ENCODE results near the gene TSHR.

Gene TSHR

DNA sequence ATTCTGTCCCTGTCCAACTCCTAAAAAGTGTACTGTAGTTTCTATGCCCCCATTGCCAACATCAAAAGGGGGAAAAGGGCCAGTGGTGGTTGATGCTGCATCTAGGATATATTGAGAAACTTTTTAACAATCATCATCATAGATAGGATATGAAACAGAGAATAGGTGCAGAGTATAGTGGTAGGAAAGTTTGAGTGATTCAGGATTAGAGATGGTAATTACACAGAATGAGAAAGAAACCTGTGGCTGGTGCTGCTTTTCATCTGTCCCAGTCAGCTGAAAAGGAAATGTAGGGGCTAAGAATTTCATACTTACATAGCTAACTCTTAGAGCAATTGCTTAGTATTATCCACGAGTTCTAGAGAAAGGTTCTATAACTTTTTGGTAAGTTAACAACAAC is 197.8 kb downstream of the TSHR start:
- Histone ChIP-seq H3K27me3 (ENCODE audit: control insufficient read depth, low read length) (no peaks in the 10 kb centered on the region), H3K4me1 (ENCODE audit: control insufficient read depth, low read length) (peaks cover 12% of the 10 kb centered on the region), H3K36me3 (ENCODE audit: control insufficient read depth, low read length) (no peaks in the 10 kb centered on the region), H4K20me1 (ENCODE audit: control insufficient read depth, insufficient read depth, low read depth, low read length) (no peaks in the 10 kb centered on the region), H3K9me3 (ENCODE audit: control insufficient read depth, insufficient read depth, low read length) (no peaks in the 10 kb centered on the region), H3K79me2 (ENCODE audit: control insufficient read depth, low read length) (no peaks in the 10 kb centered on the region), H3F3A (ENCODE audit: control insufficient read depth, insufficient read depth) (peaks cover 3% of the 10 kb centered on the region; the same call in 1 of the 2 replicates), H3K4me3 (ENCODE audit: low read length) (no peak overlapping the region), H3K4me2 (ENCODE audit: low read length) (no peak overlapping the region), H3K27ac (ENCODE audit: low read depth, low read length) (no peak overlapping the region), H3K9me2 (replicated peaks; ENCODE audit: control insufficient read depth, low read length) (no peaks in the 10 kb centered on the region)
- TF ChIP-seq, protein P1, sequence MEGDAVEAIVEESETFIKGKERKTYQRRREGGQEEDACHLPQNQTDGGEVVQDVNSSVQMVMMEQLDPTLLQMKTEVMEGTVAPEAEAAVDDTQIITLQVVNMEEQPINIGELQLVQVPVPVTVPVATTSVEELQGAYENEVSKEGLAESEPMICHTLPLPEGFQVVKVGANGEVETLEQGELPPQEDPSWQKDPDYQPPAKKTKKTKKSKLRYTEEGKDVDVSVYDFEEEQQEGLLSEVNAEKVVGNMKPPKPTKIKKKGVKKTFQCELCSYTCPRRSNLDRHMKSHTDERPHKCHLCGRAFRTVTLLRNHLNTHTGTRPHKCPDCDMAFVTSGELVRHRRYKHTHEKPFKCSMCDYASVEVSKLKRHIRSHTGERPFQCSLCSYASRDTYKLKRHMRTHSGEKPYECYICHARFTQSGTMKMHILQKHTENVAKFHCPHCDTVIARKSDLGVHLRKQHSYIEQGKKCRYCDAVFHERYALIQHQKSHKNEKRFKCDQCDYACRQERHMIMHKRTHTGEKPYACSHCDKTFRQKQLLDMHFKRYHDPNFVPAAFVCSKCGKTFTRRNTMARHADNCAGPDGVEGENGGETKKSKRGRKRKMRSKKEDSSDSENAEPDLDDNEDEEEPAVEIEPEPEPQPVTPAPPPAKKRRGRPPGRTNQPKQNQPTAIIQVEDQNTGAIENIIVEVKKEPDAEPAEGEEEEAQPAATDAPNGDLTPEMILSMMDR (IDR thresholded peaks at IDR 0.05; ENCODE audit: low read depth, low read length, poor library complexity, severe bottlenecking) = no peak
- no peak for TF ChIP-seq EZH2phosphoT487 (IDR thresholded peaks at IDR 0.05; ENCODE audit: borderline replicate concordance, low read length)

DNA sequence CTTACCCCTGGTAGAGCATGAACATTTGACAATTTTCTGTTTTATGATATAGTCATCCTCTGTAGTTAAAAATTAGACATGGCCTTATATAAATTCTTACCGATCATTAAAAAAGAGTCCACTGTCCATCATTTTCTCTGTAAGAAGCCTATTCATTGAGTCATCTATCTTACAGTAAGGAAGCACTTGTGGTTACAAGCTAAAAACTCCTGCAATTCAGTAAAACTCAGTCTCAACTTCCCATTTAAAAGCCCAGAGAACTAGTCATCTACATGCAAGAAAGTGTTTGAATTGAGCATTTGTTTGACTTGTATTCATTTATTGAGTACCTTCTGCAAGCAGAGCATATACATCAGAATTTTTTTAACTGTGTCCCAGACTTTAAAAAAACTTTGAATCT is 202.0 kb downstream of the TSHR start:
- no peaks in the 10 kb centered on the region for H4K20me1 ChIP-seq (ENCODE audit: control insufficient read depth, insufficient read depth, low read depth, low read length)
- H3K4me3 ChIP-seq (ENCODE audit: low read length) = no peak overlapping the region
- TF ChIP-seq, protein P1 (IDR thresholded peaks at IDR 0.05; ENCODE audit: low read depth, low read length, poor library complexity, severe bottlenecking) = no peak
- TF ChIP-seq EZH2phosphoT487 (IDR thresholded peaks at IDR 0.05; ENCODE audit: borderline replicate concordance, low read length) = no peak
- H3K79me2 ChIP-seq (ENCODE audit: control insufficient read depth, low read length) = no peaks in the 10 kb centered on the region
- H3K9me2 ChIP-seq (replicated peaks; ENCODE audit: control insufficient read depth, low read length) = no peaks in the 10 kb centered on the region
- peaks cover 4% of the 10 kb centered on the region for H3K4me1 ChIP-seq (ENCODE audit: control insufficient read depth, low read length)
- H3K27ac ChIP-seq (ENCODE audit: low read depth, low read length) = no peak overlapping the region
- no peaks in the 10 kb centered on the region for H3F3A ChIP-seq (ENCODE audit: control insufficient read depth, insufficient read depth)
- no peak overlapping the region for H3K4me2 ChIP-seq (ENCODE audit: low read length)
- H3K9me3 ChIP-seq (ENCODE audit: control insufficient read depth, insufficient read depth, low read length) = no peaks in the 10 kb centered on the region
- H3K36me3 ChIP-seq (ENCODE audit: control insufficient read depth, low read length) = no peaks in the 10 kb centered on the region
- H3K27me3 ChIP-seq (ENCODE audit: control insufficient read depth, low read length) = no peaks in the 10 kb centered on the region

DNA sequence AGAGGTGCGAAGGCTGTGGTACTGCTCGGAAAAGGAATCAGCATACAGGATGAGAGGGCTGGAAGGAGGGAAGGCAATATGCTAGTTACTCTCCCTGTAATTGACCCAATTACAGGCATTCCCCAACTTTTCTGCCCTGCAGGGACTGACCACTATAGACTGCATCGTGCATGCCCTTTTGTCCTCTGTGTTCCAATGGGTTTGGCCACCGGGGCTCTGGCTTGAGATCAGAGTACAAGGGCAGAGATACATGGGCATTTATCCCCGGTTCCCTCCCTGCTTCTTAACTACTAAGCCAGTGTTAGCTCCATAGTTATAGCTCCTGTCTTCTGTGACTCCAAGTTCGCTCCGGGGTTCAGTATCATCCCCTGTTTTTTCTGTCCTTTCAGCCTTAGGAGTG is 205.7 kb downstream of the TSHR start:
- H3K9me2 ChIP-seq (replicated peaks; ENCODE audit: control insufficient read depth, low read length) = no peaks in the 10 kb centered on the region
- no peaks in the 10 kb centered on the region for H3K36me3 ChIP-seq (ENCODE audit: control insufficient read depth, low read length)
- no peaks in the 10 kb centered on the region for H3K9me3 ChIP-seq (ENCODE audit: control insufficient read depth, insufficient read depth, low read length)
- no peak overlapping the region for H3K4me3 ChIP-seq (ENCODE audit: low read length)
- H3K79me2 ChIP-seq (ENCODE audit: control insufficient read depth, low read length) = no peaks in the 10 kb centered on the region
- no peak overlapping the region for H3K27ac ChIP-seq (ENCODE audit: low read depth, low read length)
- no peaks in the 10 kb centered on the region for H4K20me1 ChIP-seq (ENCODE audit: control insufficient read depth, insufficient read depth, low read depth, low read length)
- H3K4me1 ChIP-seq (ENCODE audit: control insufficient read depth, low read length) = peaks cover 19% of the 10 kb centered on the region
- no peak overlapping the region for H3K4me2 ChIP-seq (ENCODE audit: low read length)
- H3K27me3 ChIP-seq (ENCODE audit: control insufficient read depth, low read length) = no peaks in the 10 kb centered on the region
- H3F3A ChIP-seq (ENCODE audit: control insufficient read depth, insufficient read depth) = no peaks in the 10 kb centered on the region
- TF ChIP-seq, protein P1 (IDR thresholded peaks at IDR 0.05; ENCODE audit: low read depth, low read length, poor library complexity, severe bottlenecking) = no peak
- TF ChIP-seq EZH2phosphoT487 (IDR thresholded peaks at IDR 0.05; ENCODE audit: borderline replicate concordance, low read length) = no peak

DNA sequence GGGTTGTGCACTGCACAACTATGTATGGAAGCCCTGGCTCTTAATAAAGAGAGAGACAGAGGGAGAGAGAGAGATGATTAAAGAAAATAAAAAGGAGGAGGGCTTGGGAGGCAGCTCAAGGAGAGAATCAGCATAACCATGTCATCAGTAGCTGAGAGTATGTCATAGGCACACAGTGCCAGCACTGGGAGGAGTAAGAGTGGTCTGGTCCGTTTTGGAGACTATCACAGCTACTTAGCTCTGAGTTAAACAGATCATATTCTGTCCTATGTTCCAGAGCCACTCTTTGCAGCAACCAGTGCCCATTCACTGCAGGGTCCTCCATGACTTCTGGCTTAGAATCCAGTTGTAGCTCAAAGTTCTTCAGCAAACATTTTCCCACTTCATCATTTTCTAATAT is 206.3 kb downstream of the TSHR start:
- no peak overlapping the region for H3K4me2 ChIP-seq (ENCODE audit: low read length)
- H4K20me1 ChIP-seq (ENCODE audit: control insufficient read depth, insufficient read depth, low read depth, low read length) = no peaks in the 10 kb centered on the region
- H3K4me3 ChIP-seq (ENCODE audit: low read length) = no peak overlapping the region
- no peaks in the 10 kb centered on the region for H3K36me3 ChIP-seq (ENCODE audit: control insufficient read depth, low read length)
- H3K4me1 ChIP-seq (ENCODE audit: control insufficient read depth, low read length) = peaks cover 19% of the 10 kb centered on the region
- H3F3A ChIP-seq (ENCODE audit: control insufficient read depth, insufficient read depth) = no peaks in the 10 kb centered on the region
- no peaks in the 10 kb centered on the region for H3K79me2 ChIP-seq (ENCODE audit: control insufficient read depth, low read length)
- TF ChIP-seq, protein P1 (IDR thresholded peaks at IDR 0.05; ENCODE audit: low read depth, low read length, poor library complexity, severe bottlenecking) = no peak
- TF ChIP-seq EZH2phosphoT487 (IDR thresholded peaks at IDR 0.05; ENCODE audit: borderline replicate concordance, low read length) = no peak
- no peaks in the 10 kb centered on the region for H3K9me3 ChIP-seq (ENCODE audit: control insufficient read depth, insufficient read depth, low read length)
- H3K9me2 ChIP-seq (replicated peaks; ENCODE audit: control insufficient read depth, low read length) = no peaks in the 10 kb centered on the region
- no peak overlapping the region for H3K27ac ChIP-seq (ENCODE audit: low read depth, low read length)
- no peaks in the 10 kb centered on the region for H3K27me3 ChIP-seq (ENCODE audit: control insufficient read depth, low read length)

Measured in DOHH2 (cell line).